Measurements from ENCODE around the gene CA10. TPM values are rescaled to one million over a fixed set of nuclear protein-coding genes. Genes with fewer than 3 reads are reported as not detected.

The CA10 gene
- total and polyA plus RNA-seq, 2 donors (not counting 1 experiment from before 2014, with no cell fraction given), result not detected

DNA sequence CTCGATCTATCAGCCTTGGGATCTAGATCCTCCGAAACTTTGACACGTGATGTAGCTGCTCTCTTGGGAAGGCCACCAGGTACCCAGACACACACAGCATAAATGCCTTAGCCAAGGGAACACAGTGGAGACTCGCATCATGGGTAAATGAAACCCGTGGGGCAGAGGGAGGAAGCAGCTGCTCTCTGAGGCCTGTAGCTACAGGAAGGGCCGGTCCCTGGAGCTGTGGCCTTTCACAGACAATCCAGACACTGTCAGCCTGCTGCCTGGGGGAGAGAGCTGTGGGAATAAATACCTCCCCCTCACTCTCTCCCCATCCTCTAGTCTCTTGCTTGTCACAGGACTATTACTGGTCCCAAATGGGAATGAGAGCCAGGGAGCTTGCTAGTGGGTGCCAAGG lies 546.9 kb downstream of the CA10 start:
- H3K4me2 ChIP-seq (ENCODE audit: extremely low read depth, insufficient read depth, low read length), result no peak overlapping the region
- H3K79me2 ChIP-seq (ENCODE audit: control insufficient read depth, insufficient read depth, low read length), result no peaks in the 10 kb centered on the region
- H3K4me1 ChIP-seq (ENCODE audit: control insufficient read depth, extremely low read depth, insufficient read depth, low read length), result no peaks in the 10 kb centered on the region
- no peak overlapping the region for H3K27ac ChIP-seq (ENCODE audit: insufficient read depth, low read length)
- no peak overlapping the region for H2AFZ ChIP-seq (ENCODE audit: low read length)
- H3K36me3 ChIP-seq (ENCODE audit: control insufficient read depth, insufficient read depth, low read length), result no peaks in the 10 kb centered on the region
- TF ChIP-seq, protein P1, sequence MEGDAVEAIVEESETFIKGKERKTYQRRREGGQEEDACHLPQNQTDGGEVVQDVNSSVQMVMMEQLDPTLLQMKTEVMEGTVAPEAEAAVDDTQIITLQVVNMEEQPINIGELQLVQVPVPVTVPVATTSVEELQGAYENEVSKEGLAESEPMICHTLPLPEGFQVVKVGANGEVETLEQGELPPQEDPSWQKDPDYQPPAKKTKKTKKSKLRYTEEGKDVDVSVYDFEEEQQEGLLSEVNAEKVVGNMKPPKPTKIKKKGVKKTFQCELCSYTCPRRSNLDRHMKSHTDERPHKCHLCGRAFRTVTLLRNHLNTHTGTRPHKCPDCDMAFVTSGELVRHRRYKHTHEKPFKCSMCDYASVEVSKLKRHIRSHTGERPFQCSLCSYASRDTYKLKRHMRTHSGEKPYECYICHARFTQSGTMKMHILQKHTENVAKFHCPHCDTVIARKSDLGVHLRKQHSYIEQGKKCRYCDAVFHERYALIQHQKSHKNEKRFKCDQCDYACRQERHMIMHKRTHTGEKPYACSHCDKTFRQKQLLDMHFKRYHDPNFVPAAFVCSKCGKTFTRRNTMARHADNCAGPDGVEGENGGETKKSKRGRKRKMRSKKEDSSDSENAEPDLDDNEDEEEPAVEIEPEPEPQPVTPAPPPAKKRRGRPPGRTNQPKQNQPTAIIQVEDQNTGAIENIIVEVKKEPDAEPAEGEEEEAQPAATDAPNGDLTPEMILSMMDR (conservative IDR thresholded peaks at IDR 0.05 in 1 of 2, IDR thresholded peaks at IDR 0.05 in 1 of 2; ENCODE audit: low read depth in 1 of 2, low read length in 2 of 2), result no peak
- TF ChIP-seq EZH2 (IDR thresholded peaks at IDR 0.05; ENCODE audit: low read length, missing control alignments), result no peak
- no peak overlapping the region for H3K4me3 ChIP-seq (replicated peaks in 1 of 4; ENCODE audit: control extremely low read depth in 1 of 4, insufficient read depth in 1 of 4, low read depth in 3 of 4, low read length in 4 of 4)
- DNase-seq (ENCODE audit: low read depth in 2 of 2), result no peak
- no peaks in the 10 kb centered on the region for H4K20me1 ChIP-seq (ENCODE audit: control insufficient read depth, extremely low read depth, insufficient read depth, low read length)
- H3K9me3 ChIP-seq (ENCODE audit: control insufficient read depth, insufficient read depth, low read depth, low read length), result no peaks in the 10 kb centered on the region
- no peak overlapping the region for H3K9ac ChIP-seq (ENCODE audit: insufficient read depth, low read length)
- H3K27me3 ChIP-seq (ENCODE audit: control insufficient read depth, insufficient read depth, low read length), result no peaks in the 10 kb centered on the region

DNA sequence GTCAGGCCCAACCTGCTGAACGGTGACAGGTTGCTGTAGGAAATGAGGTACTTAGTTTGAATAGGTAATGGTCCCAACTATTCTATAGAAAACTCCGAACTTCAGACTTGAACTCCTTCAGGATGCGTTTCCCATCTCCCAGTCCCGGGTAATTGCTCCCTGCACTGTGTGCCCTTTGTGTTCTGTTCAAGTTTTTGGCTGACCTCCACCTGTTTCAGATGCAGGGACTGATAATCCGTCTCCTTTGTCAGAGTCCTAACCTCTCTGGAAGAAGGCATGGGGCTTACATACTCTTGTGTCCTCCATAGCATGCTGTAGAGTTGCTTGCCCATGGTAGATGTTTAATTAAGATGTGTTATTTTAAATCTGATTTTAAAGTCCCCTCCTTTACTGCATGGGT lies 547.7 kb downstream of the CA10 start:
- TF ChIP-seq EZH2 (IDR thresholded peaks at IDR 0.05; ENCODE audit: low read length, missing control alignments), result no peak
- H2AFZ ChIP-seq (ENCODE audit: low read length), result no peak overlapping the region

DNA sequence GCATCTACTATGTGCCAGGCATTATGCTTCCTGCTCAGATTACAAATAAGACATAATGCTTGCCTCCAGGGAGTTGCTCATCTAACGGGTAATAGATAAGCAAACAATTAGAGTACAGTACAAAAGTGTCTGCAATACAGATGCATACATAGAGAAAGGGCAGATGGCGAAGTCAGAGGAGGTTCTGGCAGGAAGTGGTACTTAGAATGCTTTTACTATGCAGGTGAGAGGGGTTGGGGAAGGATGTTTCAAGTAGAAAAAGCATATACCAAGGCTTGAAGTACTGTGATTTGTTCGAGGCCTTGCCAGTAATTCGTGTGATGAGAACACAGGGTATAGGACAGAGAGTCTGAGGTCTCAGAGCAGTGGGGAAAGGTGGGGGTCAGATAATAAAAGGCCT lies 548.4 kb downstream of the CA10 start:
- Histone ChIP-seq H3K4me1 (ENCODE audit: control insufficient read depth, extremely low read depth, insufficient read depth, low read length) (no peaks in the 10 kb centered on the region), H3K27ac (ENCODE audit: insufficient read depth, low read length) (no peak overlapping the region), H3K9ac (ENCODE audit: insufficient read depth, low read length) (no peak overlapping the region), H3K36me3 (ENCODE audit: control insufficient read depth, insufficient read depth, low read length) (no peaks in the 10 kb centered on the region), H3K79me2 (ENCODE audit: control insufficient read depth, insufficient read depth, low read length) (no peaks in the 10 kb centered on the region), H2AFZ (ENCODE audit: low read length) (no peak overlapping the region), H3K9me3 (ENCODE audit: control insufficient read depth, insufficient read depth, low read depth, low read length) (no peaks in the 10 kb centered on the region), H3K4me3 (replicated peaks in 1 of 4; ENCODE audit: control extremely low read depth in 1 of 4, insufficient read depth in 1 of 4, low read depth in 3 of 4, low read length in 4 of 4) (no peak overlapping the region), H3K4me2 (ENCODE audit: extremely low read depth, insufficient read depth, low read length) (no peak overlapping the region), H3K27me3 (ENCODE audit: control insufficient read depth, insufficient read depth, low read length) (no peaks in the 10 kb centered on the region), H4K20me1 (ENCODE audit: control insufficient read depth, extremely low read depth, insufficient read depth, low read length) (no peaks in the 10 kb centered on the region)
- TF ChIP-seq, protein P1 (conservative IDR thresholded peaks at IDR 0.05 in 1 of 2, IDR thresholded peaks at IDR 0.05 in 1 of 2; ENCODE audit: low read depth in 1 of 2, low read length in 2 of 2), result no peak
- TF ChIP-seq EZH2 (IDR thresholded peaks at IDR 0.05; ENCODE audit: low read length, missing control alignments), result no peak
- DNase-seq (ENCODE audit: low read depth in 2 of 2), result no peak

More for the DNA sequence above, 547.7 kb downstream of the CA10 start:
- Histone ChIP-seq H3K27ac (ENCODE audit: insufficient read depth, low read length) (no peak overlapping the region), H3K9me3 (ENCODE audit: control insufficient read depth, insufficient read depth, low read depth, low read length) (no peaks in the 10 kb centered on the region), H3K79me2 (ENCODE audit: control insufficient read depth, insufficient read depth, low read length) (no peaks in the 10 kb centered on the region), H3K4me1 (ENCODE audit: control insufficient read depth, extremely low read depth, insufficient read depth, low read length) (no peaks in the 10 kb centered on the region), H3K36me3 (ENCODE audit: control insufficient read depth, insufficient read depth, low read length) (no peaks in the 10 kb centered on the region), H3K4me3 (replicated peaks in 1 of 4; ENCODE audit: control extremely low read depth in 1 of 4, insufficient read depth in 1 of 4, low read depth in 3 of 4, low read length in 4 of 4) (no peak overlapping the region), H4K20me1 (ENCODE audit: control insufficient read depth, extremely low read depth, insufficient read depth, low read length) (no peaks in the 10 kb centered on the region), H3K4me2 (ENCODE audit: extremely low read depth, insufficient read depth, low read length) (no peak overlapping the region), H3K27me3 (ENCODE audit: control insufficient read depth, insufficient read depth, low read length) (no peaks in the 10 kb centered on the region), H3K9ac (ENCODE audit: insufficient read depth, low read length) (no peak overlapping the region)
- no peak for DNase-seq (ENCODE audit: low read depth in 2 of 2)
